HepG2 (cell line): Measurements from ENCODE around the gene RNLS. TPM values are rescaled to one million over a fixed set of nuclear protein-coding genes. Genes with fewer than 3 reads are reported as not detected.

Source experiments
- ATAC-seq: fragments of 200-7000 bp; cut with Tn5 transposase; 3 replicates; pipeline ENCODE4 v1.9.1; 2020; ENCODE audit warnings: mild to moderate bottlenecking, moderate library complexity
- BruUV-seq: library from RNA; stranded (reverse); fragments of 400-500 nt; replicated peaks from 2 replicates; lab custom pipeline; 2021; lab: Mats Ljungman, UMichigan
- CTCF ChIA-PET: fragments of 300-600 bp; formaldehyde crosslinking; extraction: SDS; loops from one replicate; lab custom pipeline; 2021; ENCODE audit warnings: low total read pairs, inconsistent platforms, low intra/inter-chr PET ratio; lab: Yijun Ruan, JAX
- POLR2A ChIA-PET: fragments of 350-600 bp; sonication (Branson Sonifier 250); formaldehyde crosslinking; loops from one replicate; lab custom pipeline; 2020; ENCODE audit warnings: antibody characterized with exemption, inconsistent platforms; lab: Yijun Ruan, JAX
- DNase-seq: peaks from one replicate; pipeline ENCODE4 v3.0.0-alpha.2; 2015; ENCODE audit warnings: low spot score
- FAIRE-seq: peaks from 3 replicates; lab custom pipeline; 2011; peaks lifted over from hg19 to GRCh38; lab: Jason Lieb, UNC
- H2AFZ ChIP-seq: one replicate; pipeline ENCODE4 v1.6.1; 2011; ENCODE audit warnings: low read length, inconsistent platforms
- H3K27ac ChIP-seq: fragments of 300-600 bp; 3 replicates; pipeline ENCODE4 v1.8.0; 2011; ENCODE audit warnings: mixed run types, mild to moderate bottlenecking, mixed read lengths, low read length, inconsistent platforms; ENCODE audit not compliant: insufficient read depth; ENCODE audit errors: extremely low read length
- H3K27me3 ChIP-seq, 2 experiments: fragments of 200-600 bp in 1 of 2; 2 replicates in 1 of 2; 3 replicates in 1 of 2; pipeline versions ENCODE4 v1.6.0 to v1.8.0; 2011; ENCODE audit warnings: low read length in 2 of 2, mild to moderate bottlenecking in 2 of 2, moderate library complexity in 2 of 2, inconsistent platforms in 1 of 2; ENCODE audit not compliant: insufficient read depth in 2 of 2, control insufficient read depth in 1 of 2
- H3K36me3 ChIP-seq, 2 experiments: fragments of 200-600 bp in 1 of 2; replicated peaks in 1 of 2; 2 replicates in 1 of 2; 3 replicates in 1 of 2; pipeline versions ENCODE4 v1.5.1 to v1.8.0; 2011; ENCODE audit warnings: low read length in 2 of 2, inconsistent platforms in 1 of 2; ENCODE audit not compliant: insufficient read depth in 2 of 2, control insufficient read depth in 1 of 2
- H3K4me1 ChIP-seq: 2 replicates; pipeline ENCODE4 v1.5.1; 2012; ENCODE audit warnings: low read length, inconsistent platforms; ENCODE audit not compliant: insufficient read depth
- H3K4me2 ChIP-seq: 2 replicates; pipeline ENCODE4 v1.6.0; 2011; ENCODE audit warnings: low read depth, low read length, inconsistent platforms
- H3K4me3 ChIP-seq, 3 experiments: fragments of 200-600 bp in 1 of 3; sonication (generic), shearing (Covaris generic) in 1 of 3; replicated peaks in 1 of 3; 2 replicates each; pipeline ENCODE4 v1.5.1; 2011 to 2016; ENCODE audit warnings: low read length in 3 of 3, inconsistent platforms in 2 of 3, low read depth in 2 of 3, mild to moderate bottlenecking in 2 of 3, control low read depth in 1 of 3, mixed read lengths in 1 of 3; ENCODE audit not compliant: insufficient read depth in 1 of 3
- H3K79me2 ChIP-seq: one replicate; pipeline ENCODE4 v1.6.1; 2011; ENCODE audit warnings: low read length, inconsistent platforms; ENCODE audit not compliant: insufficient read depth
- H3K9ac ChIP-seq: 2 replicates; pipeline ENCODE4 v1.6.0; 2011; ENCODE audit warnings: mild to moderate bottlenecking, low read depth, low read length, inconsistent platforms; ENCODE audit not compliant: insufficient read depth
- H3K9me3 ChIP-seq: 2 replicates; pipeline ENCODE4 v1.5.1; 2012; ENCODE audit warnings: mild to moderate bottlenecking, low read length
- H4K20me1 ChIP-seq: 2 replicates; pipeline ENCODE4 v1.6.0; 2011; ENCODE audit warnings: inconsistent platforms, mild to moderate bottlenecking, low read length, moderate library complexity; ENCODE audit not compliant: insufficient read depth
- ASH2L ChIP-seq: fragments of 300-600, 200-600 bp; sonication (generic); IDR thresholded peaks from 2 replicates; pipeline ENCODE4 v1.7.0; 2017; ENCODE audit warnings: low read depth, mild to moderate bottlenecking, moderate library complexity, mixed read lengths, low read length; ENCODE audit not compliant: insufficient read length
- BHLHE40 ChIP-seq: IDR thresholded peaks from 2 replicates; pipeline ENCODE4 v1.6.1; 2011; ENCODE audit warnings: low read length, improper control_type of control experiment
- HNF1A ChIP-seq, 2 experiments: sonication (generic) in 1 of 2; formaldehyde crosslinking in 1 of 2; IDR thresholded peaks; 2 replicates each; pipeline versions ENCODE4 v1.4.0 to v1.6.1; 2016 to 2020; ENCODE audit warnings: borderline replicate concordance in 1 of 2, low read depth in 1 of 2, mild to moderate bottlenecking in 1 of 2, missing genetic modification reagents in 1 of 2
- HNRNPUL1 ChIP-seq: fragments of 200-400 bp; formaldehyde crosslinking; IDR thresholded peaks from 2 replicates; pipeline ENCODE4 v1.6.1; 2017; ENCODE audit warnings: low read depth, mild to moderate bottlenecking, low read length, moderate library complexity
- KDM6A ChIP-seq: IDR thresholded peaks from 2 replicates; pipeline ENCODE4 v1.6.1; 2016; ENCODE audit warnings: low read depth
- MEF2D ChIP-seq: sonication (generic); formaldehyde crosslinking; IDR thresholded peaks from 2 replicates; pipeline ENCODE4 v1.5.1; 2020; ENCODE audit warnings: mild to moderate bottlenecking, missing genetic modification reagents
- MXD4 ChIP-seq: IDR thresholded peaks from 2 replicates; pipeline ENCODE4 v1.6.1; 2016; ENCODE audit warnings: mild to moderate bottlenecking, missing biosample characterization, missing genetic modification reagents
- NCOR1 ChIP-seq: fragments of 200-600 bp; sonication (generic); IDR thresholded peaks from 2 replicates; pipeline ENCODE4 v1.7.0; 2017; ENCODE audit warnings: antibody characterized with exemption, low read length, borderline replicate concordance
- ZNF354B ChIP-seq: sonication (generic); formaldehyde crosslinking; IDR thresholded peaks from 2 replicates; pipeline ENCODE4 v1.8.0; 2022; ENCODE audit warnings: mild to moderate bottlenecking, missing genetic modification reagents
- WGBS: methylation state at CpG from one replicate; pipeline ENCODE4 v1.1.6; 2017; ENCODE audit warnings: low lambda C conversion rate; 5-methylcytosine and 5-hydroxymethylcytosine counted together
- in situ Hi-C: cut with HindIII; loops from 2 replicates; pipeline ENCODE4 v1.10.0; 2017; ENCODE audit warnings: low pct_unique_long_range_greater_than_20kb; ENCODE audit not compliant: extremely low pct_ligation_motif_present
- intact Hi-C: fragments of 100-400 bp; cut with micrococcal nuclease; formaldehyde crosslinking; loops from one replicate; pipeline ENCODE4 v1.10.0; 2022; ENCODE audit not compliant: unreplicated experiment
- polyA plus RNA-seq, 8 experiments: library from polyadenylated mRNA; depleted of rRNA in 3 of 8; stranded (reverse) in 7 of 8; unstranded in 1 of 8; fragments of >200 nt; fragmentation: Illumina TruSeq in 4 of 8; extraction: Trizol in 4 of 8; gene quantifications; 2 replicates each; pipeline versions ENCODE4 v1.2.1 to v1.2.3, GENCODE V29; 2011 to 2016; ENCODE audit warnings: low read depth in 4 of 8, missing spikeins in 1 of 8, mixed read lengths in 1 of 8; ENCODE audit not compliant: insufficient read depth in 1 of 8
- total RNA-seq, 5 experiments: library from RNA; depleted of rRNA; stranded (reverse); fragments of >200 nt; fragmentation: Illumina TruSeq; extraction: Trizol; gene quantifications; 2 replicates each; pipeline ENCODE4 v1.2.3, GENCODE V29; 2016; ENCODE audit warnings: low read depth in 1 of 5

Gene RNLS
- total and polyA plus RNA-seq, 2 of the 13 experiments (the other 11 are each of a cell fraction or from before 2014, with no cell fraction given) = not detected

- peak overlapping the region; percentile 39 to 61 (median 58) for H3K4me3 ChIP-seq
- BruUV-seq = no TSS peak
- peak overlapping the region; percentile 50 for H3K27ac ChIP-seq
- WGBS = 1% methylated on average over 3 of the region's 3 CpGs
- H3K4me1 ChIP-seq = peaks cover 24% of the 10 kb centered on the region
- no peaks in the 10 kb centered on the region for H3K79me2 ChIP-seq
- peak; percentile 77 for ATAC-seq
- ChIA-PET POLR2A (interaction anchor here (1.7 kb wide), 1 partner anchor 525 kb away, joined by 7 read pairs; no protein-coding TSS in a partner anchor), CTCF (no interaction called here)
- in situ Hi-C loops (loop anchor here (5.0 kb wide), 1 partner anchor 524 kb away; the partner anchor contains the start of genes KLLN and PTEN), intact Hi-C loops (loop anchor here (10.0 kb wide), 2 partner anchors 181 to 271 kb away; no protein-coding TSS in a partner anchor)
- H3K9me3 ChIP-seq = no peaks in the 10 kb centered on the region
- H3K36me3 ChIP-seq = no peaks in the 10 kb centered on the region
- DNase-seq = peak; percentile 53
- no peaks in the 10 kb centered on the region for H3K27me3 ChIP-seq
- H3K4me2 ChIP-seq = peak overlapping the region; percentile 84
- no peaks in the 10 kb centered on the region for H4K20me1 ChIP-seq
- peak; percentile 77; the same call in 1 of the 2 replicates for TF ChIP-seq HNRNPUL1
- TF ChIP-seq KDM6A (CRISPR knock-in tag) = 0 out of 2 replicates have a peak, but pooled peaks have one; percentile 17
- TF ChIP-seq ZNF354B (CRISPR knock-in tag) = no peak
- 0 out of 2 replicates have a peak, but pooled peaks have one; percentile 20 for TF ChIP-seq NCOR1
- 0 out of 2 replicates have a peak, but pooled peaks have one; percentile 5 for TF ChIP-seq MXD4 (CRISPR knock-in tag)
- TF ChIP-seq BHLHE40 = no peak
- TF ChIP-seq MEF2D = peak; percentile 45; the same call in 1 of the 2 replicates
- TF ChIP-seq HNF1A (IDR thresholded peaks at IDR 0.05; ENCODE audit: low read depth) = peak; percentile 90
- TF ChIP-seq HNF1A (CRISPR knock-in tag; IDR thresholded peaks at IDR 0.05; ENCODE audit: borderline replicate concordance) = peak; percentile 84; the same call in 1 of the 2 replicates
- TF ChIP-seq ASH2L = peak; percentile 51
- H2AFZ ChIP-seq = peak overlapping the region; percentile 1
- no peak overlapping the region for H3K9ac ChIP-seq
- peak; percentile 77 for FAIRE-seq
These were observed 196.8 kb downstream of the RNLS start for GRCh38 chr10:88386204-88386788.
